OCI-M1 (cell line): ENCODE results near the gene IL12B.
"Not testable (repeated sequence)": the region's sequence is repeated elsewhere in the genome, so short reads cannot be mapped to it uniquely, and the experiment has no call there.

Experiments used
- DNase-seq: peaks from one replicate; lab custom pipeline; 2025; lab: John Stamatoyannopoulos, UW

Gene IL12B

DNA sequence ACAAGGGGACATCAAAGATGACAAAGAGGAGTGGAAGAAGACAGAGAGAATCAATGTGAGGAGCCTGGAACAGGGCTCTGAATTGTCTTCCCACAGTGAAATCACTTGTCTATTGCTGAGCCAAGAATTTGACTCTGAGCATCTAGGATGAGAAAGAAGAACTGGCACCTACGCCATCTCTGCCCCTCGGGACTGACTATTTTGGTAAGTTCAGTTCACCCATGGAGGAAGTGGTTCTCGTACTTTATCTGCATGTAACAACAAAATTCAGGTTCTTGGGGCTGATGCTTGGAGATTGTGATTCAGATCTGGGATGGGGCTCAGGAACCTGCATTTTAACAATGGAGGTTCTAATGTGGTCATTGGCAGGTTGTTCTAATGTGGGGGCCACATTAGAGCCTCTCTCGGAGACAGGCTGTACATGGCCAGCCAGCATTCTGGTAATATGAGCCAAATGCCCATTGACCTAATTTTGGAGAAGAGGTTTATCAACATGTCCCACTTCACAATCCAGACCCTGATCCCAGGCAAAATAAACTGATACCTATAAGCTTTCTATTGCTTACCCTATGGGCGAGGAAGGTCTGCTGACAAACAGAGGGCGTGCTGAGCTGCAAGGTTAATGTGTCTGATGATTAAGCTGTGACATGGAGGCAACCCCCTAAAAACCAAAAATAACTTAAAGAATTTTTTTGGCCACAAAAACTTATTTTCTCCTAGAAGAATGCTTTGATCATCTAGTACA, 2.7 kb upstream of the IL12B start:
- no peak for DNase-seq

- DNase-seq: peak; percentile 40
Measured at GRCh38 chr5:159331093-159331973, 1.0 kb upstream of the IL12B start.

DNA sequence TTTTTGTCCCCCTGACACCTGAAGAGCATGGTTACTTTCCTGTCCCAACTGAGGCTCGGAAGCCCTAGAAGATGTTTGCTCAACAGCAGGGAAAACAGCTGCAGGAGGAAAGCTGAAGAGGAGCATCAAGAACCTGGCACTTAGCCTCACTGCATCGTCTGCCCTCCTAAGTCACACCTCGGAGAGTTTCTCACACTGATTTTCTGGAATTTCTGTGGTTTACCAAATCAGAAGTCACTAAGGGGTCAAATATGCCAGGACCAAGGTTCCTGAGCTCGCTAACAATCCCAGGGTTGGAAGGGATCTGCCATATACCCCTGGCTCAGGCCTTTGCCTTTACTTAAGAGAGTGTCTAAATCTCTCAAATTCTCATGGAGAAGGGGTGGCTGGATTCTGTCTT, 5.3 kb downstream of the IL12B start:
- DNase-seq: no peak

DNA sequence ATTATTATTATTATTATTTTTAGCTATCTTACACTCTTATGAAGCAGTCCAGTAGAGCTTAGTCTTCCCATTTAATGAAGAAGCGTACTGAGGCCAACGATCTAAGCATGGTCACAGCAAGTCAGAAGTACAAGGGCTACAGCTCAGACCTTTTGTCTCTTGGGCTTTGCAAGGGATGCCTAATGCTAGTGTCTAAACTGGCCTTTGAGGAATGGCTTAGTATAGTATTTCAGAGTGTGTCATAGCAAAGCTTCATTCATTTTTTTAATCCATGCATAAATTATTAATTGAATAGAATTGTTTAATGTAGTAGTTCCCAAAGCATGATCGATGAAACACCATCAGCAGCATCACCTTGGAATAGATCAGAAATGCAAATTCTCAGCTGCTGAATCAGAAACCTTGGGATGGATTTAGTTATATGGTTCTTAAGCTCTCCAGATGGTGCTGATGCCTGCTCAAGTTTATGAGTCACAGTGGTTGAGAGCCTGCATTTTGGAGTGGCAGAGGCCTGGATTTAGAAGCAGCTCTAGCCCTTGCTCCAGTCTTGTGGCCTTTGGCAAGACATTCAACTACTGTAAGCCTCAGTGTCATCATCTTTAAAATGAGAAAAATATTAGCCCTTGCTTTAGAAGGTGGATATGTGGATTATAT, 6.1 kb downstream of the IL12B start:
- DNase-seq: no peak

DNA sequence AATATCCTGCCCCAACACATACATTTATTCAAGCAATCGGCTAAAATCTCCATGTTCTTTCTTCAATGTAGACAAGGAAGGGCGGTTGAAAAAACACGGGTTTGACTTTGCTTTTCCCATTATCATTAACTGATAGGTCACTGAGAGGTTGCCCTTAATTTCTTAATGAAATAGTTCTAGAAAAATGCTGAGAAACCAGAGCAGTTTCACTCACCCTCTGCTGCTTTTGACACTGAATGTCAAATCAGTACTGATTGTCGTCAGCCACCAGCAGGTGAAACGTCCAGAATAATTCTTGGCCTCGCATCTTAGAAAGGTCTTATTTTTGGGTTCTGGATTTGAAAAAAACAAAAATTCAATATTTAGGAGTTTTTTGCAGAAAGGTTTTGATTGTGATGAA, 8.1 kb downstream of the IL12B start:
- DNase-seq: no peak

DNA sequence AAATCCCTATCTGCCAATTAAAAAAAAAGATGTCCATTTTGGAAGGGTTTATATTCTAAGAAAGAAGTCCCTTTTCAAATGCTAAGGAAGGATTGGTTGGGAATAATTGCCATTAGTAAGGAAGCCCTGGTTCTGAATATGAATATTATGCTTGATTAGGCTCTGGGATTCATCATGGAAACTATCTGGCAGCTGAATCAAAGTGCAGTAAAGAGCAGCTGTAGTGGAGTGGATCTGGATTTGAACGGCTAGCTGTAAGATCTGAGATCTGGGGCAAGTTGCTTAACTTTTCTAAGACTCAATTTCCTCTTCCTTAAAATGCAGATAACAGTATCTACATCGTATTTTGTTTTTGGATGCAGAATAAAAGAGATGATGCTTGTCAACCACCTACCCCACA, 10.5 kb downstream of the IL12B start:
- DNase-seq: no peak

DNA sequence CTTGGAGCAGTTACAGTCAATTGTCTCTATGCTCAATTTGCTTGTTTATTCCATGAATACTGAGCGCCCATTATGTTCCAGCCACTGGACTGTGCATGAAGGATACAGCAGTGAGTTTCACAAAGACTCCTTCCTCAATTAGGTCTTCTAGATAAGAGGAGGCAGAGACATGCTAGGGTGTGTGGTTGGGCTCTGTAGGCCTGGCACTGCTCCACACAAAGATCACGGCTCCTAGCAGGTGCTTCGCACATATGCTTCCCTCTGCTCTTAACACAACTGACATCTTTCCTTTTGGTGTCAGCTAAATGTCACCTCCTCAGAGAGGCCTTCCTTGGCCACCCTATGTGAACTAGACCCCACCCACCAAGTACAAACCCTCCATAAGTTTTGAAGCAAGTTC, 10.9 kb downstream of the IL12B start:
- DNase-seq: peak; percentile 37

GRCh38 chr5:159318448-159318847, 11.8 kb downstream of the IL12B start:
- DNase-seq: no peak

- DNase-seq: no peak
Measured at GRCh38 chr5:159317849-159318248, 12.4 kb downstream of the IL12B start.

DNA sequence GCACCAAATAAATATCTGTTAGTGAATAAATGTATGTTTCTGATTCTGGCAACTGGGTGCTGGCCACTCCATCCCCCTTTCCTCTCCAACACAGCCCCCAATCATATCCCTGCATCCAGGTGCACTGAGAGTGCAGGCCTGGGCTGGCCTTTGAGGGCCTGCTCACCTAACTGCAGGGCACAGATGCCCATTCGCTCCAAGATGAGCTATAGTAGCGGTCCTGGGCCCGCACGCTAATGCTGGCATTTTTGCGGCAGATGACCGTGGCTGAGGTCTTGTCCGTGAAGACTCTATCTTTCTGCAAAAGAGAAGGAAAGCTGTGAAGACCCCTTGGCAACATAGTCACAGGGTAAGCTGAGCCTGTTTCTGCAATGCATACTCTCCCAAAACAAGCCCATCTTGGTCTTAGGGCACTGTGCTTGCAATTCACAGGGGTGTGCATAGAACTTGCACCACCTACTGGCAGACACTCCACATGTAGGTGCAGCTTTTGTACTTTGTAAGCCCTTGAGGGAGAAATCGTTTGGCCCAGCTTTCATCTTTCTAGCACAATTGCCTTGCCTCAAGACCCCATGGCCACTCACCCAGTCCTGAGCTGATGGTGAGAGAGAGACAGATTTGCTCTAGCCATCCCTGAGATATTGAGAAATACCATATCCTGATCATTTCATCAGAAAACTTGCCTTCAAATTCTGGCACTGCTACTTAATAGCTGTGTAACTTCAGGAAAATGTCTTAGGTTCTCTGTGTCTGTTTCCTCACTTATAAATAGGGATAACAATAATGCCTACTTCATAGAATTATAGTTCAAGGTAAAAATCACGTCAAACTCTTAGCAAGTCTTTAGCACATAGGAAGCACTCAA, 13.5 kb downstream of the IL12B start:
- peak; percentile 68 for DNase-seq

DNA sequence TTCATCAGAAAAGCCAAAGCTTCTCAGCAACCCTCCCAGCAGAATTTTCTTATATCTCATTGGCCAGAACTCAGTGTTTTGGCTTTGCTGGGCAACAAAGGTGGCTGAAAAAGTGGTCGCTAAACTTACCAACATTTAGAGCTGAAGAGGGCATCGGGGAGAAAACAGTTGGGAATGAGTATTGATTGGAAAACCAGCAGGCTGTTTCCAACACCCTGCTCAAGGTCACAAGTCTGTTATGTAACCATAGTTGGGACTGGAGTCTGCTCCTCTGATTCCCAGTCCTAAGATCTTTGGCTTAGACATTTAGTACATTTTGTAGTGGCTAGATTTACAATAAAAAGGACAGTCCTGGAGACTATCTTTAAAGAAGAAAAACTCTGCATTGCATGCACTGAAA, 17.1 kb downstream of the IL12B start:
- no peak for DNase-seq

DNA sequence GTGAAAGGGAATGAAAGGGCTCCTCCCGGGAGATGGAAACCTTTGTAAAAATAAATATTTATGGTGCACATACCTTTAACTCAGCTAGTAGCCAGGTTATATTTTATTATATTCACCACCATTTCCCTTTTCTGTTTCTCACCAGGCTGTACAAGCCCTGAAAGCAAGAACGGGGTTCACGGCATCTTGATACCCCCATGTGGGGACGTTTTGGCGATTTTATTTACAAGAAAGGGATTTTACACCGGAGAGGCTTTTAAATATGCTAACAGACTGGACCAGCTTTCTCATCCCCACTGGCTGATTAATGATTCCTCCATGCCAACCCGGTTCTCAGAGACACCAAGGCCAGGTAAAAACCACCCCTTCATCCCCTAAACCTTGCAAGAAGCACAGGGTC, 19.2 kb downstream of the IL12B start:
- DNase-seq: no peak

GRCh38 chr5:159310511-159310910, 19.8 kb downstream of the IL12B start:
- no peak for DNase-seq

DNA sequence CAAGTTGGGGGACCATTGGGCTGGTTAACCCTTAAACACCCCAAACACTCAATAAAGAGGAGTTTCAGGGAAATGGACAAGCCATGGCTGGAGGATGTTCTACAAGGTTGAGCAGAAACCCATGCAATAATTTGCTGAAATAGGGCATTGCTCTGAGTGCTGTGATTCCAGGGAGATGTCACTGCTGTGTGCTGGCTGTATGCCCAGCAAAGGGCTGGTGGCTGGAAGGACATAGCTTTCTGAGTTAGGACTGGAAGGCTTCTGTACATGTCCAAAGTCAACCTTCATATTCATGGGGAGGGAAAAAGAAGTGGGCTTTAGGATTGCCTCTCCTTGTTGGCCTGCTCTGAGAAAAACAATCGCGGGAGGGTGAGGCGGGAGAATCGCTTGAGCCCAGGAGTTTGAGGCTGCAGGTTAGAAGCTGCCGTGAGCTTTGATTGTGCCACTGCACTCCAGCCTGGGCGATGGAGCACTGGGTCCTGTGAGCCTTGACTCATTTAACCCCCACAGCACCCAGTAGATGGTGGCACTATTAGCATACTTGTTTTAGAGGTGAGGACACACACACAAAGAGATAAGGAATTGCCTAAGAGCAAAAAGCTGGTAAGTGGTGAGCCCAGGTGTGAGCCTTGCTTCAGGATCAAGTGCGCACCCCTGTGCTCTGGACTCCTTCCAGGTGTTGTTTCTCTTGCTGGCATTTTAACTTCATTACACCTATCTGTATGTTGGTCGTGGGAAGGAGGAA, 20.4 kb downstream of the IL12B start:
- no peak for DNase-seq

DNA sequence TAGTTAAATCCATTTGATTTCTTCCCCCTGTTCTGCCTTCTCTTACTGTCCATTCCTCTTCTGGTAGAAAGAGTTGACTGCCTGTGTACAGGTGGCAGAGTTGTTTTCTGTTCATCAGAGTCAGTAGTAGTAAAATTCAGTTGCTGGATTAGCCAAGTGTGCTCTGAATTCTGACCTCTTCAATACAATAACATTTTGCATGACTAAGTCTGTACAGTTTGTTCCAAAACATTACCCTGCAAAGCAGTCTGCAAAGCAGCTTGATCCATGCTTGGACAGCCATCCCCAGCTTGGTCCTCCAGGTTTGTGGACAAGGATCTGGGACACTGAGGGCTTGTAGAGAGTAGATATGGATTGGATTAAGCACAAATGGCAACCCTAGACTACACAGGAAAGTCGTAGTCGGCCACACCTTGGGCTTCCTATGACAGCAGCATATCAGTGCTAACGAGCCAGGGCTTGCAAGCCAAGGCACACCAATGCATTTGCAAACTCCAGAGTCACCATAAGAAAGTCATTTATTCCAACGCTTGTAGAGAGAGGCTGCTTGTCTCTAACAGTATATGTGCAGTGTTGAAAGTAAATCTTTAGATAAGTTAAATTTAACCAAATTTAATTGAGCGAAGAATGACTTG, 25.2 kb downstream of the IL12B start:
- DNase-seq: no peak

DNA sequence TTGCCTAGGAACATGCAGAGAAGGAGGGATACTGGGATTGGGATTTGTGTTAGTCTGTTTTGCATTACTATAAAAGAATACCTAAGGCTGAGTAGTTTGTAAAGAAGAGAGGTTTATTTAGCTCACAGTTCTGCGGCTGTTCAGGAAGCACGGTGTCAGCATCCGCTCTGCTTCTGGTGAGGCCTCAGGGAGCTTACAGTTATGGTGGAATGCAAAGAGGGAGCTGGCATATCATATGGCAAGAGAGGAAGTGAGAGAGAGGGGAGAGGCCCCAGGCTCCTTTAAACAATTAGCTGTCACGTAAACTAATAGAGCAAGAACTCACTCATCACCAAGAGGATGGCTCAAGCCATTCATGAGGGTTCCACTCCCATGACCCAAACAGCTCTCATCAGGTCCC, 27.0 kb downstream of the IL12B start:
- DNase-seq: no peak

- peak; percentile 86 for DNase-seq
Measured at GRCh38 chr5:159301929-159302860, 28.1 kb downstream of the IL12B start.

GRCh38 chr5:159301466-159301865, 28.8 kb downstream of the IL12B start:
- DNase-seq: no peak

GRCh38 chr5:159297300-159297699, 33.0 kb downstream of the IL12B start:
- not testable (repeated sequence) for DNase-seq

- DNase-seq: no peak
Measured at GRCh38 chr5:159294921-159295320, 35.4 kb downstream of the IL12B start.
